HG03097 (cell line): ENCODE measurements around the gene NDUFC2.
"Not testable (repeated sequence)": the region's sequence is repeated elsewhere in the genome, so short reads cannot be mapped to it uniquely, and the experiment has no call there.

Experiments
- ATAC-seq: cut with Tn5 transposase; IDR thresholded peaks from one replicate; pipeline ENCODE4 v1.9.1; 2021; ENCODE audit not compliant: unreplicated experiment, low FRiP score

NDUFC2 gene

GRCh38 chr11:78080818-78081495, 1.3 kb upstream of the NDUFC2 start:
- ATAC-seq, result no peak

- no peak for ATAC-seq
These were observed 589 bp upstream of the NDUFC2 start for GRCh38 chr11:78080084-78080817.

GRCh38 chr11:78078218-78079167, 1.2 kb downstream of the NDUFC2 start:
- no peak for ATAC-seq

DNA sequence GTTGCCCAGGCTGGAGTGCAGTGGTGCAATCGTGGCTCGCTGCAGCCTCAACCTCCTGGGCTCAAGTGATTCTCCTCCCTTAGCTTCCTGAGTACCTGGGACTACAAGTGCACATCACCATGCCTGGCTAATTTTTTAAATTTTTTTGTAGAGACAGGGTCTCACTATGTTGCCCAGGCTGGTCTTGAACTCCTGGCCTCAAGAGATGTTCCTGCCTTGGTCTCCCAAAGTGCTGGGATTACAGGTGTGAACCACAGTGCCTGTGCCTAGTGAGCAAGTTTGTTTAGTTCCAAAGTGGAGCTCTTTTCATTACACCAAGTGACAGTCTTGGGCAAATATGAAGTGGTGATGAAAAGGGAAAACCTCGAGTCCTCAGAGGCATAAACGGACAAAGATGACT, 2.1 kb downstream of the NDUFC2 start:
- not testable (repeated sequence) for ATAC-seq

DNA sequence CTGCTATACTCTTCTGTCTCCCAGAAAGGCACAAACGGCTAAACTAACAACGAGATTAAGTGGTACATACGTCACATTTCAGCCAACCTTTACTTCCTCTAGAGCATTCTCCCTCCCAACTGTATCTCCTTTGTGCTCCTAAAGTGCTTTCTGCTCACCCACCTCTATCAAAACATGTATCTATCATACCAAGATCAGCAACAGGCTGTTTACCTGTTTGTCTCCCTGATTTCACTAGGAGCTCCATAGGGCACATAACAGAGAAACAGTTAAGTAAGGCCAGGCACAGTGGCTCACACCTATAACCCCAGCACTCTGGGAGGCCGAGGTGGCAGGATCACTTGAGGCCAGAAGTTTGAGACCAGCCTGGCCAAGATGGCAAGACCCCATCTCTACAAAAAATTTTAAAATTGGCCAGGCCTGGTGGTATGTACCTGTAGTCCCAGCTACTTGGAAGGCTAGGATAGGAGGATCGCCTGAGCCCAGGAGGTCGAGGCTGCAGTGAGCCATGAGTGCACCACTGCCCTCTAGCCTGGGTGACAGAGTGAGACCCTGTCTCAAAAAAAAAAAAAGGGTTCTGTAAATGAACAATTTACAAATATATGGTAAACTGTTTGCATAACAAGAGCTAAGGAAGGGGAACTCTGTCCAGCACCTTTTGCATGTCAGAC, 2.8 kb downstream of the NDUFC2 start:
- ATAC-seq, result no peak

DNA sequence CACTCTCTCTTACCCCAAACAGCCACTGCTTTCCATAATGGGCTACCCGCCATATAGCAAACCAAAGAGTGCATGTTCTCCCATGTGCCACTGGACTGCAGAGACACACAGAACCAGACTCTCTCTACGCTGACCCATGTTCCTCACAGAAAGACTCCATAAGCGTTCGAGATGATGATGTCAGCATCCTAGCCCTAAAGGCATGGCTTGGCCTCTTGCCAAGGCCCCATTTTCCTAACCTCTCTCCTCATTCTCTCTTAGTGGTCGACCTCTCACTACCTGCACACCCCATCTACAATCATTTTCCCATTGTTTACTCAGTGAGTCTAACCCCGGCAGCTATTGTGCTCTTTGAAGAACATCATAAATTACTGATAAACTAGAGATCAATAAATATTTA, 4.9 kb downstream of the NDUFC2 start:
- no peak for ATAC-seq

- no peak for ATAC-seq
These were observed 7.2 kb downstream of the NDUFC2 start for GRCh38 chr11:78072455-78072854.

DNA sequence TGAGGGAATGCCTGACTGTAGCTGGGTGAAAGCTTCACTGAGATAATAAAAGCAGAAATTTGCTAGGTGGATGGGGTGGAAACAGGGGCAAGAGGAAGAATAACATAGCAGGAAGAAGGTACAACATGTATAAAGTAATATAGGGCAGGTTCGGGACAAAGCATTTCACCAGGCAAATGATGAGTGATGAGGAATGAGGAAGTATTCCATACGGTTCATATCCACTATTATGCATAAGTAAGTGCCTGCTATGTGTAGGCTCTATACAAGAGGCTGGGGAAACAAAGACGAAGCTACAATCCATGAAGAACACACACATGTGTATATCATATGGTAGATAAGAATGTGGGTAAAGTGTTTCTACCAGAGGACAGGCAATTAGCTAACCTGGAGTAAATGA, 7.9 kb downstream of the NDUFC2 start:
- no peak for ATAC-seq

DNA sequence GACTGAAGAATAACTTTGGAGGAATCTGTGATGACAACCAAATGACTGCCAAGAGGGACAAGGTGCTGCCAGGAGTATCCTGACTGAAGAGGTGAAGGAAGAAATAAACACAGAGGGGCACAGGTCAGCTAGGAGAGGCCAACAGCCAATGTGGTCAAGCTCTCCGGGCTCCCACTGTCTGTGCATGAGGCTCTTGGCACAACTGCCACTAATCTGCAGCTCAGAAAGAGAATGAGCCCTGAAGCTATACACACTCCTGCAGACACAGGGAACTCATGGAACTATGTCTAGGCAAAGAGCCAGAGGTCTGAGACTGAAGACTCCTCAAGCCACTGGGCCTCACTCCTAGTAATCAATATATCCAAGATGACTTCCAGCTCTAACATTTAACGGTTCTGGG, 9.0 kb downstream of the NDUFC2 start:
- no peak for ATAC-seq

DNA sequence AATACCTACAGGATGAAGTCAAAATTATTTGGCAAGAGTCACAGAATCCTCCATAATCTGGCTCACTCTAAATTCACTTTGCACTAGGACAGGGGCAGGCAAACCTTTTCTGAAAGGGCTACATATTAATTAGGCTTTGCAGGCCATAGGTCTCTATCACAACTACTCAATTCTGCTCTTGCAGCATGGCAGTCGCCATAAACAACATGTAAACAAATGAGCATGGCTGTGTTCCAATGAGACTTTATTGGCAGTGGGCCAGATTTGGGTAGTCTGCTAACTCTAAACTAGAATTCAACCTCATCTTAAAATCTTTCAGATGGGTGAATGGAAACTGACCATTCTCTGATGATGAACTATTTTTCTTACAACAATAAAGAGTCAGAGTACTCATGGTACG, 10.2 kb downstream of the NDUFC2 start:
- no peak for ATAC-seq

GRCh38 chr11:78067704-78068103, 12.0 kb downstream of the NDUFC2 start:
- ATAC-seq, result no peak

DNA sequence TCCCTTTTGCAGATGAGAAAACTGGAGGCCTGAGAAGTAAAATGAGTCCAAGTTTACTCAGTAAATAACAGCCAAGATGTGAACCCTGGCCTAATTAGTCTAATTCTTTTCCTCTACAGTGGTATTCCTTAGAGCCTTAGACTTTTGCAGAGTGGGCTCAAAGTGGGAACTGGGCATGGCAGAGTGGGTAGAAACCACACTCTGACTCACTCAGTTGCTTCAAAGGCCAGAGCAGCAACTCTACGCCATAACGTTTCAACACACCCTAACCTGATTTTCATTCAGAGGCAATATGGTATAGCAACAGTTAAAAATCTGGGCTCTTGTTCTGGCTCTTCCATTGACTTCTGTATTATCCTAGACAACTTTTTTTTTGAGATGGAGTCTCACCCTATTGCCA, 13.2 kb downstream of the NDUFC2 start:
- ATAC-seq, result no peak

DNA sequence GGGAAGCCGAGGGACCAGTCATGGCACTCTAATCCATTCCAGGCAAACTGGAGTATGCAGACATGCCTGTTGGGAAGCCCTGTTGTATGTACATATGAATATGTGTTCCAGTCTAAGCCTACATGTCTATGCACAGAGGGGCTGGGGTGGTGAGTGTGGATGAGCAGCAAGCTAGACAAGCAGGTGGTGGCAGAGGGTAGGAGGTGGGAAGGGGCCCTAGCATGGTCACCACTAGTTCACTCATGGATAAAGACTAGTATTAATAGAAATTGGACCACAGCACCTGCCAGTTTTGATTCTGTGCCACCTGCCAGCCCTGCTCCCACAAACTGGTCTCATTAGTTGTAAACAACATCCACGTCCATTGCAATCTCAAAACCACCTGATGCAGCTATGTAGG, 14.5 kb downstream of the NDUFC2 start:
- no peak for ATAC-seq

GRCh38 chr11:78063440-78064181, 16.1 kb downstream of the NDUFC2 start, which contains the start of gene THRSP:
Gene THRSP, plus strand, starts transcription at chr11:78063861. Its CDS starts 21 bp downstream, at chr11:78063882.
- ATAC-seq, result no peak

- no peak for ATAC-seq
These were observed 17.0 kb downstream of the NDUFC2 start for GRCh38 chr11:78062671-78063070.

DNA sequence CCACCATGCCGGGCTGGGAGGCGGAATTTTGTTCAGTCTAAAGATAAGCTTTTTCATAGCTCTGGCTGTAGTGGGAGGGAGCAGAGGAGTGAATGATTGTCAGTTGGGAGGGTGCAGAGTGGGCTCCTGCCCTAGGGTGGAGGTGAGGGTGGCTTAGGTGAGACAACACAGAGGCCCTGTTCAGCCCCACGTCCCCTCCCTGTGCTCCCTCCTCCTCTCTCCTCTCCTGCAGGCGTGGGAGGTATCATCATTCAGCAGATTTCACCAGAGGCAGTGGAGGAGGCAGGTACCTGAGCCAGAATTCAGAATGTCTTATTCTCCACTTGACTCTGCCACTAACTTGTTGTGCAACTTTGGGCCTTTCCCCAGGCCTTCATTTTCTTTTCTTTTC, 17.7 kb downstream of the NDUFC2 start:
- no peak for ATAC-seq

DNA sequence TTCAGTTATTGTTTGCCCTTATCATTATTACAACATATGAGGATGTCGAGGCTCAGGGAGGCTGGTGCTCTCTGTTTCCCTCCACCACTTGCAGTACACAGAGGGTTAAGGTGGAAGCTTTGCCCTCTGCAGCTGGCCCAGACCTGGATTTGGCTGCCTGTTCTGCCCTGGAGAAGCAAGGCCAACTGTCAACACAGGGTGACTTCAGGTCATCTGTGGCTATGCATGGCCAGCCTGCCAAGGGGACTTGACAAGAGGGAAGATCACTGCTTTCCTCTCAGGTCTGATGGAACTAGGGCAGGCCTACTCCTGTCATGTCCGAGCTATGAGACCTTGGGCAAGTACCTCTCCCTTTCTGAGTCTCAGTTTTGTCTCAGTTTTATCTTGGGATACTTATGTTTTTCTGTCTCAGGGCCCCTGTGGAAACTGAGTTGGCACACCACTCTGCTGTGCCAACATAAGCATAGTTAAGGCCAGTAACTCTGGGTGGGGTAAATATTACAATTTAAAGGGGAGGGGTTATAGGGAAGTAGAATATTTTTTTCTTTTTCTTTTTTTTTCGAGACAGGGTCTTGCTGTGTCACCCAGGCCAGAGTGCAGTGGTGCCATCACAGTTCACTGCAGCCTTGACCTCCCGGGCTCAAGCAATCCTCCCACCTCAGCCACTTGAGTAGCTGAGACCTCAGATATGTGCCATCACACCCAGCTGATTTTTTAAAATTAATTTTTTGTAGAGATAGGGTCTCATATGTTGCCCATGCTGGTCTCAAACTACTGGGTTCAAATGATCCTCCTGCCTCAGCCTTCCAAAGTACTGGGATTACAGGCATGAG, 18.4 kb downstream of the NDUFC2 start:
- no peak for ATAC-seq

GRCh38 chr11:78060533-78060932, 19.1 kb downstream of the NDUFC2 start:
- ATAC-seq, result no peak

- not testable (repeated sequence) for ATAC-seq
These were observed 19.8 kb downstream of the NDUFC2 start for GRCh38 chr11:78059749-78060328.
